Keratinocyte (primary cell): ENCODE measurements around the gene SRD5A1. TPM values are rescaled to one million over a fixed set of nuclear protein-coding genes. Genes with fewer than 3 reads are reported as not detected.
A peak's percentile ranks its signal among the peaks of the same experiment; 100 is the strongest.

Source experiments
- DNase-seq: peaks from one replicate; pipeline ENCODE4 v3.0.0-alpha.2; 2011; ENCODE audit warnings: low read depth, missing footprints, low spot score
- FAIRE-seq: peaks from 2 replicates; lab custom pipeline; 2011; peaks lifted over from hg19 to GRCh38; lab: Jason Lieb, UNC
- H2AFZ ChIP-seq: 2 replicates; pipeline ENCODE4 v1.6.0; 2012; ENCODE audit warnings: low read length, control low read depth, inconsistent platforms; ENCODE audit not compliant: control insufficient read depth
- H3K27ac ChIP-seq: 2 replicates; pipeline ENCODE4 v1.5.1; 2011; ENCODE audit warnings: low read length; ENCODE audit not compliant: control insufficient read depth, insufficient read depth
- H3K27me3 ChIP-seq: 3 replicates; pipeline ENCODE4 v1.6.0; 2011; ENCODE audit warnings: low read length; ENCODE audit not compliant: control insufficient read depth, insufficient read depth; ENCODE audit errors: extremely low read depth
- H3K36me3 ChIP-seq, 2 experiments: 2 replicates in 1 of 2; 3 replicates in 1 of 2; pipeline ENCODE4 v1.5.1; 2011; ENCODE audit warnings: low read length in 2 of 2, mild to moderate bottlenecking in 1 of 2; ENCODE audit not compliant: control insufficient read depth in 2 of 2, insufficient read depth in 2 of 2; ENCODE audit errors: extremely low read depth in 1 of 2
- H3K4me1 ChIP-seq: 3 replicates; pipeline ENCODE4 v1.5.1; 2011; ENCODE audit warnings: low read length; ENCODE audit not compliant: control insufficient read depth, insufficient read depth; ENCODE audit errors: extremely low read depth
- H3K4me2 ChIP-seq: 3 replicates; pipeline ENCODE4 v1.6.0; 2011; ENCODE audit warnings: low read depth, low read length; ENCODE audit not compliant: control insufficient read depth, insufficient read depth; ENCODE audit errors: extremely low read depth
- H3K4me3 ChIP-seq, 3 experiments: fragments of 200-600 bp in 1 of 3; sonication (generic) in 1 of 3; 2 replicates in 2 of 3; 3 replicates in 1 of 3; pipeline ENCODE4 v1.5.1; 2011 to 2016; ENCODE audit warnings: low read length in 3 of 3, mild to moderate bottlenecking in 3 of 3, control low read depth in 2 of 3, inconsistent platforms in 1 of 3, low read depth in 1 of 3, mixed read lengths in 1 of 3, mixed run types in 1 of 3, moderate library complexity in 1 of 3; ENCODE audit not compliant: control insufficient read depth in 2 of 3, insufficient read depth in 2 of 3; ENCODE audit errors: extremely low read depth in 1 of 3
- H3K79me2 ChIP-seq: 2 replicates; pipeline ENCODE4 v1.6.0; 2012; ENCODE audit warnings: low read length; ENCODE audit not compliant: control insufficient read depth, insufficient read depth
- H3K9ac ChIP-seq: 3 replicates; pipeline ENCODE4 v1.6.0; 2011; ENCODE audit warnings: low read length; ENCODE audit not compliant: control insufficient read depth, insufficient read depth; ENCODE audit errors: extremely low read depth
- H3K9me1 ChIP-seq: 3 replicates; pipeline ENCODE4 v1.6.0; 2011; ENCODE audit warnings: low read length; ENCODE audit not compliant: control insufficient read depth, insufficient read depth; ENCODE audit errors: extremely low read depth
- H3K9me3 ChIP-seq: 2 replicates; pipeline ENCODE4 v1.5.1; 2012; ENCODE audit warnings: low read depth, low read length; ENCODE audit not compliant: control insufficient read depth
- H4K20me1 ChIP-seq: 3 replicates; pipeline ENCODE4 v1.6.0; 2011; ENCODE audit warnings: low read length; ENCODE audit not compliant: control insufficient read depth, insufficient read depth; ENCODE audit errors: extremely low read depth
- CTCF ChIP-seq, 3 experiments: IDR thresholded peaks in 1 of 3; conservative IDR thresholded peaks in 1 of 3; optimal IDR thresholded peaks in 1 of 3; 2 replicates in 2 of 3; 3 replicates in 1 of 3; pipeline versions ENCODE3 to v1.5.1; 2011; ENCODE audit warnings: low read length in 3 of 3, mild to moderate bottlenecking in 3 of 3, moderate library complexity in 2 of 3, control low read depth in 1 of 3, inconsistent platforms in 1 of 3; ENCODE audit not compliant: insufficient read depth in 2 of 3; ENCODE audit errors: extremely low read depth in 1 of 3
- EZH2 ChIP-seq: IDR thresholded peaks from one replicate; pipeline ENCODE4 v1.6.1; 2012; ENCODE audit warnings: inconsistent platforms, mild to moderate bottlenecking, low read length, moderate library complexity
- dilution Hi-C: fragments of 300-500 bp; cut with MboI; formaldehyde crosslinking; loops from one replicate; pipeline ENCODE4 v1.7.0; 2020; ENCODE audit warnings: low sequenced_read_pairs; ENCODE audit not compliant: extremely low pct_ligation_motif_present
- polyA plus RNA-seq, 5 experiments: library from polyadenylated mRNA; depleted of rRNA in 3 of 5; stranded (reverse) in 3 of 5; stranded (forward) in 1 of 5; unstranded in 1 of 5; fragments of >200 nt; gene quantifications; 1 replicate in 1 of 5; 2 replicates in 3 of 5; 3 replicates in 1 of 5; pipeline versions ENCODE4 v1.2.1 to v1.2.3, GENCODE V29; 2011 to 2012; ENCODE audit warnings: missing spikeins in 2 of 5, low read depth in 1 of 5, low replicate concordance in 1 of 5

The SRD5A1 gene
- polyA plus RNA-seq, 1 donor (not counting 4 experiments of a cell fraction or from before 2014, with no cell fraction given), result 35.4 TPM

GRCh38 chr5:6633469-6634245, 417 bp downstream of the SRD5A1 start:
- H3K4me1 ChIP-seq, result peaks cover 50% of the 10 kb centered on the region
- peak overlapping the region; percentile 70 to 82 (median 76) for H3K4me3 ChIP-seq
- H3K9me3 ChIP-seq, result no peaks in the 10 kb centered on the region
- H2AFZ ChIP-seq, result peak overlapping the region; percentile 53
- dilution Hi-C loops, result no loop called here
- peaks cover 10 to 19% of the 10 kb centered on the region in 2 experiments for H3K36me3 ChIP-seq
- H4K20me1 ChIP-seq, result peaks cover 12% of the 10 kb centered on the region
- TF ChIP-seq CTCF (optimal IDR thresholded peaks at IDR 0.05 in 1 of 3, IDR thresholded peaks at IDR 0.05 in 1 of 3, conservative IDR thresholded peaks at IDR 0.05 in 1 of 3; ENCODE audit: extremely low read depth in 1 of 3, insufficient read depth in 2 of 3, low read length in 3 of 3) (no peak), EZH2 (no peak)
- H3K4me2 ChIP-seq, result peak overlapping the region; percentile 91
- peaks cover 7% of the 10 kb centered on the region for H3K9me1 ChIP-seq
- no peak for DNase-seq
- no peak for FAIRE-seq
- no peaks in the 10 kb centered on the region for H3K27me3 ChIP-seq
- H3K27ac ChIP-seq, result peak overlapping the region; percentile 60
- peak overlapping the region; percentile 96 for H3K9ac ChIP-seq
- peaks cover 77% of the 10 kb centered on the region for H3K79me2 ChIP-seq

GRCh38 chr5:6634306-6634705, 1.1 kb downstream of the SRD5A1 start:
- Histone ChIP-seq H3K4me3 (peak overlapping the region; percentile 70 to 82 (median 76)), H3K9ac (peak overlapping the region; percentile 96), H3K9me1 (peaks cover 7% of the 10 kb centered on the region), H3K4me2 (peak overlapping the region; percentile 91), H3K27me3 (no peaks in the 10 kb centered on the region), H2AFZ (no peak overlapping the region), H4K20me1 (peaks cover 8% of the 10 kb centered on the region), H3K4me1 (peaks cover 51% of the 10 kb centered on the region), H3K27ac (peak overlapping the region; percentile 60), H3K9me3 (no peaks in the 10 kb centered on the region), H3K79me2 (peaks cover 76% of the 10 kb centered on the region), H3K36me3 (peaks cover 7 to 13% of the 10 kb centered on the region in 2 experiments)
- no peak for DNase-seq
- dilution Hi-C loops, result no loop called here
- TF ChIP-seq EZH2 (no peak), CTCF (optimal IDR thresholded peaks at IDR 0.05 in 1 of 3, IDR thresholded peaks at IDR 0.05 in 1 of 3, conservative IDR thresholded peaks at IDR 0.05 in 1 of 3; ENCODE audit: extremely low read depth in 1 of 3, insufficient read depth in 2 of 3, low read length in 3 of 3) (no peak)
- no peak for FAIRE-seq
